Erythroblast (primary cell): Measurements from ENCODE around the gene PPP1R12B.
"Not testable (repeated sequence)": the region's sequence is repeated elsewhere in the genome, so short reads cannot be mapped to it uniquely, and the experiment has no call there.

Experiments used
- GATA1 ChIP-seq: IDR thresholded peaks from 2 replicates; pipeline ENCODE4 v1.6.1; 2011; ENCODE audit warnings: low read depth, mild to moderate bottlenecking, control low read depth, low read length, moderate library complexity
- POLR2A ChIP-seq: IDR thresholded peaks from 2 replicates; pipeline ENCODE4 v1.6.1; 2011; ENCODE audit warnings: mild to moderate bottlenecking, low read length

DNA sequence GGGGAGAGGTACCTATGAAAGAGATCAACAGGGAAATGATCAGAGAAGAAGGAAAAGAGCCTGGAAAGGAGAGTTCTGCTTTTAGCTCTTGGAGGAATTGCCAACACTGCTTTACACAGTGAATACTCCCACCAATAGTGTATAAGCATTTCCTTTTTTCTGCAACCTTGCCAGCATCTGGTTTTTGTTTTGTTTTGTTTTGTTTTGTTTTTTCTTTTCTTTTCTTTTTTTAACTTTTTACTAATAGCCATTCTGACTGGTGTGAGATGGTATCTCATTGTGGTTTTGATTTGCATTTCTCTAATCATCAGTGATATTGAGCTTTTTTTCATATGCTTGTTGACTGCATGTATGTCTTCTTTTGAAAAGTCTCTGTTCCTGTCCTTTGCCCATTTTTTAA is 165.4 kb downstream of the PPP1R12B start:
- not testable (repeated sequence) for TF ChIP-seq POLR2A, GATA1
